K562 (cell line): ENCODE measurements around the gene CGGBP1. TPM values are rescaled to one million over a fixed set of nuclear protein-coding genes. Genes with fewer than 3 reads are reported as not detected.

Source experiments
- ATAC-seq: fragments of 200-7000 bp; cut with Tn5 transposase; 3 replicates; pipeline ENCODE4 v1.9.1; 2020; ENCODE audit warnings: moderate library complexity
- BruUV-seq: library from RNA; stranded (reverse); fragments of 400-500 nt; replicated peaks from 2 replicates; lab custom pipeline; 2021; lab: Mats Ljungman, UMichigan
- CTCF ChIA-PET: fragments of 300-600 bp; formaldehyde crosslinking; extraction: SDS; loops from one replicate; lab custom pipeline; 2021; ENCODE audit warnings: low intra/inter-chr PET ratio; lab: Yijun Ruan, JAX
- POLR2A ChIA-PET: fragments of 300-600, 350-650 bp; sonication (Branson Sonifier 250); formaldehyde crosslinking; extraction: SDS; loops from one replicate; lab custom pipeline; 2021; ENCODE audit warnings: antibody characterized with exemption, inconsistent platforms; lab: Yijun Ruan, JAX
- DNase-seq, 4 experiments: peaks; one replicate each; pipeline versions ENCODE4 v3.0.0 to v3.0.0-alpha.2; 2011 to 2018; ENCODE audit warnings: low spot score in 3 of 4, mixed read lengths in 3 of 4; ENCODE audit errors: extremely low read depth in 1 of 4
- FAIRE-seq: peaks from 2 replicates; lab custom pipeline; 2011; peaks lifted over from hg19 to GRCh38; lab: Jason Lieb, UNC
- H2AFZ ChIP-seq: 2 replicates; pipeline ENCODE4 v1.6.0; 2011; ENCODE audit warnings: low read depth, low read length, control low read depth, inconsistent platforms
- H3K27ac ChIP-seq: fragments of 200-600 bp; 3 replicates; pipeline ENCODE4 v1.8.0; 2011; ENCODE audit warnings: low read depth, mild to moderate bottlenecking, control low read depth, inconsistent platforms, low read length, moderate library complexity, mixed read lengths; ENCODE audit errors: extremely low read depth
- H3K27me3 ChIP-seq, 2 experiments: fragments of 300-600 bp in 1 of 2; 2 replicates in 1 of 2; 3 replicates in 1 of 2; pipeline versions ENCODE4 v1.6.0 to v1.8.0; 2011; ENCODE audit warnings: inconsistent platforms in 2 of 2, low read length in 2 of 2, mild to moderate bottlenecking in 1 of 2, mixed read lengths in 1 of 2, moderate library complexity in 1 of 2; ENCODE audit not compliant: control insufficient read depth in 2 of 2, insufficient read depth in 2 of 2
- H3K36me3 ChIP-seq: fragments of 300-600 bp; 3 replicates; pipeline ENCODE4 v1.8.0; 2011; ENCODE audit warnings: mild to moderate bottlenecking, low read length, inconsistent platforms; ENCODE audit not compliant: control insufficient read depth, insufficient read depth
- H3K4me1 ChIP-seq, 2 experiments: fragments of 200-600 bp in 1 of 2; replicated peaks in 1 of 2; 2 replicates in 1 of 2; 3 replicates in 1 of 2; pipeline versions ENCODE4 v1.5.1 to v1.8.0; 2011; ENCODE audit warnings: inconsistent platforms in 2 of 2, low read length in 2 of 2, mild to moderate bottlenecking in 1 of 2, mixed read lengths in 1 of 2, moderate library complexity in 1 of 2; ENCODE audit not compliant: control insufficient read depth in 2 of 2, insufficient read depth in 2 of 2
- H3K4me2 ChIP-seq: 2 replicates; pipeline ENCODE4 v1.6.1; 2011; ENCODE audit warnings: low read length, control low read depth, inconsistent platforms, mixed read lengths; ENCODE audit not compliant: insufficient read depth
- H3K4me3 ChIP-seq: fragments of 200-600 bp; sonication (generic), shearing (Covaris generic); 2 replicates; pipeline ENCODE4 v1.5.1; 2016; ENCODE audit warnings: control low read depth, inconsistent platforms
- H3K79me2 ChIP-seq: fragments of 200-600 bp; 3 replicates; pipeline ENCODE4 v1.8.0; 2011; ENCODE audit warnings: low read length, inconsistent platforms; ENCODE audit not compliant: control insufficient read depth, insufficient read depth
- H3K9ac ChIP-seq, 2 experiments: 2 replicates each; pipeline versions ENCODE4 v1.6.0 to v1.6.1; 2011; ENCODE audit warnings: low read depth in 2 of 2, low read length in 2 of 2, control low read depth in 1 of 2, inconsistent platforms in 1 of 2, mild to moderate bottlenecking in 1 of 2, mixed read lengths in 1 of 2; ENCODE audit not compliant: insufficient read depth in 1 of 2
- H3K9me1 ChIP-seq: one replicate; pipeline ENCODE4 v1.6.0; 2011; ENCODE audit warnings: inconsistent platforms, mild to moderate bottlenecking, low read length, moderate library complexity; ENCODE audit not compliant: control insufficient read depth, insufficient read depth
- H3K9me3 ChIP-seq: replicated peaks from 2 replicates; pipeline ENCODE4 v1.5.1; 2011; ENCODE audit warnings: low read depth, low read length, inconsistent platforms; ENCODE audit not compliant: control insufficient read depth, insufficient read depth
- H4K20me1 ChIP-seq: replicated peaks from 2 replicates; pipeline ENCODE4 v1.6.1; 2011; ENCODE audit warnings: low read length, inconsistent platforms, mixed read lengths; ENCODE audit not compliant: control insufficient read depth, insufficient read depth
- EWSR1 ChIP-seq: fragments of 450-650 bp; IDR thresholded peaks from 2 replicates; pipeline ENCODE4 v1.6.1; 2018; ENCODE audit warnings: borderline replicate concordance, mild to moderate bottlenecking, low read depth, moderate library complexity; ENCODE audit not compliant: partially characterized antibody
- GATA2 ChIP-seq: sonication (generic); formaldehyde crosslinking; IDR thresholded peaks from 2 replicates; pipeline ENCODE4 v1.4.0; 2020; ENCODE audit warnings: mild to moderate bottlenecking, missing genetic modification reagents
- HDAC2 ChIP-seq: fragments of 450-650 bp; IDR thresholded peaks from 2 replicates; pipeline ENCODE4 v1.6.1; 2016; ENCODE audit warnings: mild to moderate bottlenecking
- POLR2B ChIP-seq: fragments of 450-650 bp; IDR thresholded peaks from 2 replicates; pipeline ENCODE4 v1.6.1; 2018; ENCODE audit warnings: low read depth; ENCODE audit not compliant: partially characterized antibody
- SP2 ChIP-seq: IDR thresholded peaks from 2 replicates; pipeline ENCODE4 v1.6.1; 2011; ENCODE audit warnings: mild to moderate bottlenecking, low read depth, low read length, moderate library complexity; ENCODE audit not compliant: poor library complexity, severe bottlenecking; ENCODE audit errors: extremely low read depth
- TARDBP ChIP-seq: fragments of 450-650 bp; IDR thresholded peaks from 2 replicates; pipeline ENCODE4 v1.6.1; 2016
- TFAM ChIP-seq: fragments of 250-450 bp; sonication (Bioruptor Pico); conservative IDR thresholded peaks from 2 replicates; pipeline ENCODE4 v1.5.0; 2021; ENCODE audit warnings: mild to moderate bottlenecking, moderate library complexity
- ZNF311 ChIP-seq: fragments of 250-450 bp; sonication (Bioruptor Pico); IDR thresholded peaks from 2 replicates; pipeline ENCODE4 v1.4.0; 2020; ENCODE audit warnings: mild to moderate bottlenecking, moderate library complexity
- ZNF449 ChIP-seq: fragments of 250-450 bp; sonication (Bioruptor Pico); IDR thresholded peaks from 2 replicates; pipeline ENCODE4 v1.8.0; 2022; ENCODE audit warnings: moderate library complexity, mild to moderate bottlenecking, inconsistent platforms
- ZSCAN32 ChIP-seq: fragments of 450-650 bp; formaldehyde crosslinking; IDR thresholded peaks from 2 replicates; pipeline ENCODE4 v1.4.0; 2020; ENCODE audit warnings: mild to moderate bottlenecking, moderate library complexity
- WGBS: fragments of 100-300 bp; shearing (Covaris generic); methylation state at CpG from one replicate; pipeline ENCODE4 v1.1.6; 2016; ENCODE audit warnings: low coverage, mixed read lengths; ENCODE audit not compliant: insufficient coverage; ENCODE audit errors: missing lambda C conversion rate; 5-methylcytosine and 5-hydroxymethylcytosine counted together
- in situ Hi-C: fragments of 300-500 bp; cut with MboI; formaldehyde crosslinking; loops from 4 replicates; pipeline ENCODE4 v1.15.0; 2018; ENCODE audit warnings: inconsistent platforms, mixed read lengths
- intact Hi-C: fragments of 100-400 bp; cut with micrococcal nuclease; formaldehyde crosslinking; loops from 2 replicates; pipeline ENCODE4 v1.14.2; 2022
- polyA plus RNA-seq, 8 experiments: library from polyadenylated mRNA; depleted of rRNA in 4 of 8; stranded (reverse) in 5 of 8; unstranded in 3 of 8; fragments of >200 nt; fragmentation: Nextera tagmentation in 2 of 8; fragmentation: Illumina TruSeq in 1 of 8; extraction: Ambion mirVana in 2 of 8; extraction: Trizol in 1 of 8; gene quantifications; 2 replicates each; pipeline versions ENCODE4 v1.2.1 to v1.2.3, GENCODE V29; 2011 to 2014; ENCODE audit warnings: inconsistent platforms in 1 of 8, missing spikeins in 1 of 8
- total RNA-seq, 7 experiments: library from RNA; depleted of rRNA in 6 of 7; stranded (reverse); fragments of >200 nt in 6 of 7; fragmentation: Illumina TruSeq in 2 of 7; extraction: Trizol in 2 of 7; gene quantifications; 2 replicates each; pipeline versions ENCODE4 v1.2.1 to v1.2.3, GENCODE V29; 2011 to 2021; ENCODE audit warnings: low replicate concordance in 1 of 7

CGGBP1 gene
- total and polyA plus RNA-seq, 9 of the 15 experiments (the other 6 are each of a cell fraction or from before 2014, with no cell fraction given): 14.4 to 47.8 (median 37.8) TPM

- Histone ChIP-seq H2AFZ (no peak overlapping the region), H3K27ac (no peak overlapping the region), H3K9me3 (0 out of 2 replicates have a peak, but pooled peaks cover 1% of the 10 kb centered on the region), H3K79me2 (no peaks in the 10 kb centered on the region), H3K9ac (no peak overlapping the region), H3K27me3 (no peaks in the 10 kb centered on the region), H3K36me3 (no peaks in the 10 kb centered on the region), H3K4me3 (no peak overlapping the region), H3K4me1 (peaks cover 6 to 7% of the 10 kb centered on the region in 2 experiments; a peak in 4 of 5 replicates), H3K9me1 (no peaks in the 10 kb centered on the region), H4K20me1 (no peaks in the 10 kb centered on the region), H3K4me2 (no peak overlapping the region)
- intact Hi-C loops (no loop called here), in situ Hi-C loops (no loop called here)
- FAIRE-seq (no peak), DNase-seq (no peak), ATAC-seq (no peak)
- TF ChIP-seq TARDBP (no peak), GATA2 (no peak), ZNF311 (CRISPR knock-in tag) (no peak), POLR2B (no peak), SP2 (no peak), HDAC2 (no peak), ZNF449 (CRISPR knock-in tag) (no peak), EWSR1 (no peak), TFAM (no peak), ZSCAN32 (CRISPR knock-in tag) (no peak)
- POLR2A ChIA-PET: no interaction called here
- CTCF ChIA-PET: no interaction called here
- no TSS peak for BruUV-seq
- 0% methylated on average over 2 of the region's 2 CpGs for WGBS
Measured at GRCh38 chr3:88038566-88038965, 20.2 kb downstream of the CGGBP1 start.
